ENCODE measurements around the gene PRDX5. TPM values are rescaled to one million over a fixed set of nuclear protein-coding genes. Genes with fewer than 3 reads are reported as not detected.
A peak's percentile ranks its signal among the peaks of the same experiment; 100 is the strongest.

The PRDX5 gene
- total and polyA plus RNA-seq, 3 donors from 2014 or later: 189 to 287 (median 271) TPM

- TF ChIP-seq POLR2A (IDR thresholded peaks at IDR 0.05) (no peak), CTCF (IDR thresholded peaks at IDR 0.05) (peak in 1 of 3 experiments; percentile 8)
- Histone ChIP-seq H3K4me1 (peaks cover 17% of the 10 kb centered on the region), H3K27ac (no peak overlapping the region), H3K4me3 (no peak overlapping the region), H3K27me3 (no peaks in the 10 kb centered on the region), H3K9me3 (no peaks in the 10 kb centered on the region), H3K36me3 (ENCODE audit: low read depth, missing control alignments) (no peaks in the 10 kb centered on the region)
- intact Hi-C loops (cut with DNase I; ENCODE audit: low total_unique reads): no loop called here
- DNase-seq: peak; percentile 86
- WGBS, 2 donors: 56 to 57% methylated on average over 16 to 20 of the region's 20 CpGs
Measured at GRCh38 chr11:64331569-64332371, 13.8 kb downstream of the PRDX5 start.

- Histone ChIP-seq H3K4me1 (peaks cover 17% of the 10 kb centered on the region), H3K27ac (no peak overlapping the region), H3K36me3 (ENCODE audit: low read depth, missing control alignments) (no peaks in the 10 kb centered on the region), H3K4me3 (no peak overlapping the region), H3K9me3 (no peaks in the 10 kb centered on the region), H3K27me3 (no peaks in the 10 kb centered on the region)
- no peak for DNase-seq
- WGBS, 2 donors: 89 to 93% methylated on average over 8 of the region's 8 CpGs
- intact Hi-C loops (cut with DNase I; ENCODE audit: low total_unique reads): no loop called here
- TF ChIP-seq CTCF (IDR thresholded peaks at IDR 0.05): no peak
- TF ChIP-seq POLR2A (IDR thresholded peaks at IDR 0.05): no peak
Measured at GRCh38 chr11:64333556-64333955, 15.6 kb downstream of the PRDX5 start.

- no peak overlapping the region for H3K4me3 ChIP-seq
- H3K27ac ChIP-seq: no peak overlapping the region
- no peaks in the 10 kb centered on the region for H3K9me3 ChIP-seq
- no peak for TF ChIP-seq POLR2A (IDR thresholded peaks at IDR 0.05)
- TF ChIP-seq CTCF (IDR thresholded peaks at IDR 0.05): no peak
- H3K4me1 ChIP-seq: peaks cover 5% of the 10 kb centered on the region
- 73 to 81% methylated on average over 12 to 13 of the region's 13 CpGs for WGBS, 2 donors
- no peaks in the 10 kb centered on the region for H3K27me3 ChIP-seq
- intact Hi-C loops (cut with DNase I; ENCODE audit: low total_unique reads): no loop called here
- no peaks in the 10 kb centered on the region for H3K36me3 ChIP-seq (ENCODE audit: low read depth, missing control alignments)
- no peak for DNase-seq
Measured at GRCh38 chr11:64334764-64335735, 17.1 kb downstream of the PRDX5 start.

- H3K9me3 ChIP-seq: no peaks in the 10 kb centered on the region
- TF ChIP-seq CTCF (IDR thresholded peaks at IDR 0.05) (no peak), POLR2A (IDR thresholded peaks at IDR 0.05) (no peak)
- H3K27me3 ChIP-seq: no peaks in the 10 kb centered on the region
- no peak overlapping the region for H3K4me3 ChIP-seq
- DNase-seq: no peak
- H3K36me3 ChIP-seq (ENCODE audit: low read depth, missing control alignments): no peaks in the 10 kb centered on the region
- H3K27ac ChIP-seq: no peak overlapping the region
- peaks cover 10% of the 10 kb centered on the region for H3K4me1 ChIP-seq
- intact Hi-C loops (cut with DNase I; ENCODE audit: low total_unique reads): no loop called here
- WGBS, 2 donors: 79 to 84% methylated on average over 8 of the region's 8 CpGs
Measured at GRCh38 chr11:64337538-64338249, 19.8 kb downstream of the PRDX5 start.

Data from testis (tissue), 3 donors.